Measurements from ENCODE around the gene TMEM255B. TPM values are rescaled to one million over a fixed set of nuclear protein-coding genes. Genes with fewer than 3 reads are reported as not detected.

Gene TMEM255B
- total and polyA plus RNA-seq, 11 donors: 1.4 to 20.3 (median 4.4) TPM

- peaks cover 0 to 14% (median 2%) of the 10 kb centered on the region in 12 donors for H3K9me3 ChIP-seq
- intact Hi-C loops (cut with DNase I): no loop called here
- H3K4me1 ChIP-seq: peaks cover 0 to 10% (median 0%) of the 10 kb centered on the region in 12 donors
- H3K36me3 ChIP-seq: no peaks in the 10 kb centered on the region
- 76 to 83% (median 79%) methylated on average over 33 to 35 of the region's 35 CpGs for WGBS, 4 donors
- no peak for DNase-seq
- ATAC-seq: no peak
- TF ChIP-seq POLR2A (IDR thresholded peaks at IDR 0.05) (no peak), CTCF (IDR thresholded peaks at IDR 0.05) (no peak)
- H3K4me3 ChIP-seq: no peak overlapping the region
- H3K27me3 ChIP-seq: peaks cover 0 to 7% (median 0%) of the 10 kb centered on the region in 9 donors
- H3K27ac ChIP-seq: no peak overlapping the region
Measured at GRCh38 chr13:113776231-113777125, 17.5 kb downstream of the TMEM255B start.

DNA sequence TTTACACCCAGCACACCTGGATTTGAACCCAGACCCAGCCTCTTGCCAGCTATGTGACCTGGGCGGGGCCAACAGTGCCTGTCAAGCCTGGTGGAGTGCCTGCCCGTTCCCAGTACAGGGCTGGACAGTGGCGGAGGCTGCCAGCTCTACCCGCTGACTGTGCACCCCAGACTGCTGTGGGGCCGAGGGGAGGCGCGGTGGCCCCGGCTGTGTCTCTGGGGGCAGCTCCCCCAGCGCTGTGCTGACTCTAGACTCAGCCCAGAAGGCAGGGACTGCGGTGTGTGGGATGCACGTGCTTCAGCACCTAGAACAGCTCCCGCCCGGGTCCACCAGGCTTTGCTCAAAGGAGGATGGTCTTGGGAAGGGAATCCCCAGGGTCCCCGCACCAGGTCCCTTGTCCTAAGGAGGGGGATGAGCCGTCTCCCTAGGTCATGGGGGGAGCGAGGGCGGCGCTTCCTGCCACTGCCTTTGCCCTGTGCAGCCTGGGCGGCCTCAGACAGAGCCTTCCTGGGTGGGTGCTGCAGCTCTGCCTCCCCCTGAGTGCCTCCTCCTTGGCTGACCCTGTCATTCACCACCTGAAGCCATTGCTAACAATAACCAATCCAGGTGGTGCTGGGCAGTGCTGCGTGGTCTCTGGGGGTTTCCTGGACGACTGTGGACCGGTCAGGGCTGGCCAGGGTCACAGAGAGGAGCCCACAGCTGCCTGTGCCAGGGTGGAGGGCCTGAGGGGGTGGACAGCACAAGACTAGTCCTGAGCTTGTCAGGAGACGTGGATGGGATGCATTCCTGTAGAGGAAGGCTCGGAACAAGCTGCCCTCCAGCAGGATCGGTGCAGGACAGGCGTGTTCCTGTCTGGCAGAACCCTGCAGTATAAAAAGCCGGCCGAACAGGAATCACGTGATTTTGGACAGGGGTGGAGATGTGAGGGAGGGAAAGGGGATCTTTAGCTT lies 18.6 kb downstream of the TMEM255B start:
- 44 to 61% (median 48%) methylated on average over 14 to 29 of the region's 29 CpGs for WGBS, 4 donors
- Histone ChIP-seq H3K4me3 (no peak overlapping the region), H3K4me1 (no peaks in the 10 kb centered on the region), H3K9me3 (peaks cover 0 to 4% (median 0%) of the 10 kb centered on the region in 12 donors), H3K27me3 (peaks cover 0 to 7% (median 0%) of the 10 kb centered on the region in 9 donors), H3K36me3 (no peaks in the 10 kb centered on the region), H3K27ac (no peak overlapping the region)
- ATAC-seq (peak in 3 of 4 donors; percentile 56 to 68 (median 63)), DNase-seq (no peak)
- no peak for TF ChIP-seq POLR2A (IDR thresholded peaks at IDR 0.05)
- TF ChIP-seq CTCF (IDR thresholded peaks at IDR 0.05): no peak
- intact Hi-C loops (cut with DNase I): no loop called here

GRCh38 chr13:113781571-113781970 lies 22.5 kb downstream of the TMEM255B start:
- peak in 1 of 12 donors; percentile 13 for TF ChIP-seq CTCF (IDR thresholded peaks at IDR 0.05)
- TF ChIP-seq POLR2A (IDR thresholded peaks at IDR 0.05): no peak
- ATAC-seq (no peak), DNase-seq (no peak)
- 84 to 87% (median 85%) methylated on average over 2 of the region's 2 CpGs for WGBS, 4 donors
- Histone ChIP-seq H3K4me1 (no peaks in the 10 kb centered on the region), H3K36me3 (no peaks in the 10 kb centered on the region), H3K9me3 (no peaks in the 10 kb centered on the region), H3K27me3 (peaks cover 0 to 3% (median 0%) of the 10 kb centered on the region in 9 donors), H3K27ac (no peak overlapping the region), H3K4me3 (no peak overlapping the region)
- intact Hi-C loops (cut with DNase I): no loop called here
